ENCODE measurements around the gene GLRX. TPM values are rescaled to one million over a fixed set of nuclear protein-coding genes. Genes with fewer than 3 reads are reported as not detected.
"Not testable (repeated sequence)": the region's sequence is repeated elsewhere in the genome, so short reads cannot be mapped to it uniquely, and the experiment has no call there.

The GLRX gene
- total RNA-seq, 1 experiment from 2014 or later: 41.6 TPM

- no peak for DNase-seq
- Histone ChIP-seq H3K36me3 (replicated peaks; ENCODE audit: control insufficient read depth, insufficient read depth, low read length) (no peaks in the 10 kb centered on the region), H3K27me3 (ENCODE audit: control insufficient read depth, insufficient read depth, low read length) (no peaks in the 10 kb centered on the region), H3K4me3 (ENCODE audit: insufficient read depth, low read depth, low read length) (no peak overlapping the region)
Observed at GRCh38 chr5:95824747-95825146, 2.2 kb upstream of the GLRX start.

DNA sequence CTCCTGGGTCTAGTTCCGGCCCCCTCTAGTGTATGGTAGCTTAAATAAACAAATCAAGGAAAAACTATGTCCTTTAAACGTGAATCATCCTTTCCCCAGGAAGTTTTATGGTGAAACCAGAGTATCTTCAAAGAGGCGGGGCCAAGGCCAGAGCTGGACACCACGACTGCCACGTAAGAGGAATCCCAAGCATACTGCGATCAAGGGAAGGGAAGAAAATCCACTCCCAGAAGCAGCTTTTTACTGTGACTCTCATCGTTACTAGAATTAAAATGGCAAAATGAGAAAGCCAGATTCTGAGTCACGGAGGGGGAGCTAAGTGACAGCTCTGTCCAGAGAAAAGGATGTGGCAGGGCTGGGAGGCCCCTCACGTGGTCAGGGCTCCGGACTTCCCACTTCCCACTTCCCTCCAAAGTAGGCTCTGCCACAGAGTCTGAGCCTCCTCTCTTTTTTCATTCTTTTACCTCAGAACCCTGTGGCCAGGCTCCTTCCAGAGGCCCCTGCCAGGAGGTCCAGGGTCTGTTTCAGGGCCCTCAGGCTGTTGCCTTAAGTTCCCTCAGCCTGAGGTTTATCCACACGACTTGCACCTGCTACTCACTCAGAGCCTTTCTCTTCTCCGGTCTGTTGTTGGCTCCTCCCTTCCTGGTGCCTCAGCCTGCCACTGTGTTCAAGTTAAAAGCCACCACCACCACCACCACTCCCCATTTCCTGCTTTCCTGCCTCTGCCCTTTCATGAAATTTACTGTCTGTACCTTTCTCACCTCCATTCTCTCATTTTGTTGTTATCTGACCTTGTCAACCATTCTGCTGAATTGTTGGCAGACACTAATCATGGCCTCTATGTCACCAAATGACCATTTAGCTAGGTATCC, 1.4 kb upstream of the GLRX start:
- peak; percentile 33 for DNase-seq
- H3K36me3 ChIP-seq (replicated peaks; ENCODE audit: control insufficient read depth, insufficient read depth, low read length): no peaks in the 10 kb centered on the region
- no peak overlapping the region for H3K4me3 ChIP-seq (ENCODE audit: insufficient read depth, low read depth, low read length)
- H3K27me3 ChIP-seq (ENCODE audit: control insufficient read depth, insufficient read depth, low read length): no peaks in the 10 kb centered on the region

DNA sequence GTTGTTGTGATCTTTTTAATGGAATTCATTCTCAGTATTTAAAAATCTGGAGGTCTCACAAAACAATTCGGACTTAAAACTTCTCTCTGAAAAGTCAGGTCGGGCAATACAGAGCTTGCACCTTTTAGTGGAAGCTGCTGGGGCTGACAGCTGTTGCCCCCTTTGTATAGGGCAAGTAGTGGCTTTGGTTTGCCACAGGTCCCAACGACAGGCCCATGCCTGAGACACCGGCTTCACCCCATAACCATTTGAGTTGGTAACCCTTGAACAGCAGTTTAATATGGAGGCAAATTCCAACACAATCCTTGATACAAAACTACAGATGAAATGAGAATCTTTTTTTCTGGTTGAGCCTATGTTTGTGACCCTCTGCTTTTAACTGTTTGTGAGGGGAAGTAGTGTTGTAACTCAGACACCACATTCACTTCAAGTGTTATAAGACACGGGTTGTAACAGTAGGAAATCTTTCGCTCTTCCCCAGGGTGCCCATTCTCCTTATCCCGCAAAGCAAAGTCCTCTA, 752 bp upstream of the GLRX start:
- Histone ChIP-seq H3K36me3 (replicated peaks; ENCODE audit: control insufficient read depth, insufficient read depth, low read length) (no peaks in the 10 kb centered on the region), H3K4me3 (ENCODE audit: insufficient read depth, low read depth, low read length) (no peak overlapping the region), H3K27me3 (ENCODE audit: control insufficient read depth, insufficient read depth, low read length) (no peaks in the 10 kb centered on the region)
- DNase-seq: peak; percentile 32

DNA sequence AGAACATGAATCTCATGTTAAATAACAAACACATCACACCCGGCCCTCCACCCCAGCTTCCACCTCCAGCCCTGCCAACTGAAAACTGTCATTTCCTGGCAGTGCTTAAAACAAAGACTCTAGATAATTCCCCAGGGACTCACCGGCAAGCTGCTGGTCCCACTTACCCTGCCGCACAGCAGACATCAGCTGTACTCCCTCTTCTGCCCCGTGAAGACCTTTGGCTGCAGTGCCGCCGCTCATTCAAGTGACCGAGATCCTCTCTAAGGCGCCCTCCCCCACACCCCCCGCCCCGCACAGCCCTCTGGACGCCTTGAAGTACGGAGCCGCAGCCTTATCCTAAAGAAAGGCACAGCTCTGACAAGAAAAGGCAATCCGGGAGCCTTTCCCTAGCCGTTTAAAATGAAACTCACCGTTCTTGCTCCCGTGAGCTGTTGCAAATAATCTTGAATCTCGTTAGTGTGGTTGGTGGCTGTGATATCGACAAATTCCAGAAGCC, 434 bp downstream of the GLRX start:
- peak; percentile 62 for DNase-seq
- H3K36me3 ChIP-seq (replicated peaks; ENCODE audit: control insufficient read depth, insufficient read depth, low read length): no peaks in the 10 kb centered on the region
- no peaks in the 10 kb centered on the region for H3K27me3 ChIP-seq (ENCODE audit: control insufficient read depth, insufficient read depth, low read length)
- peak overlapping the region; percentile 65 for H3K4me3 ChIP-seq (ENCODE audit: insufficient read depth, low read depth, low read length)

- H3K36me3 ChIP-seq (replicated peaks; ENCODE audit: control insufficient read depth, insufficient read depth, low read length): no peaks in the 10 kb centered on the region
- no peak for DNase-seq
- H3K27me3 ChIP-seq (ENCODE audit: control insufficient read depth, insufficient read depth, low read length): no peaks in the 10 kb centered on the region
- peak overlapping the region; percentile 65 for H3K4me3 ChIP-seq (ENCODE audit: insufficient read depth, low read depth, low read length)
Observed at GRCh38 chr5:95821110-95822021, 1.2 kb downstream of the GLRX start.

DNA sequence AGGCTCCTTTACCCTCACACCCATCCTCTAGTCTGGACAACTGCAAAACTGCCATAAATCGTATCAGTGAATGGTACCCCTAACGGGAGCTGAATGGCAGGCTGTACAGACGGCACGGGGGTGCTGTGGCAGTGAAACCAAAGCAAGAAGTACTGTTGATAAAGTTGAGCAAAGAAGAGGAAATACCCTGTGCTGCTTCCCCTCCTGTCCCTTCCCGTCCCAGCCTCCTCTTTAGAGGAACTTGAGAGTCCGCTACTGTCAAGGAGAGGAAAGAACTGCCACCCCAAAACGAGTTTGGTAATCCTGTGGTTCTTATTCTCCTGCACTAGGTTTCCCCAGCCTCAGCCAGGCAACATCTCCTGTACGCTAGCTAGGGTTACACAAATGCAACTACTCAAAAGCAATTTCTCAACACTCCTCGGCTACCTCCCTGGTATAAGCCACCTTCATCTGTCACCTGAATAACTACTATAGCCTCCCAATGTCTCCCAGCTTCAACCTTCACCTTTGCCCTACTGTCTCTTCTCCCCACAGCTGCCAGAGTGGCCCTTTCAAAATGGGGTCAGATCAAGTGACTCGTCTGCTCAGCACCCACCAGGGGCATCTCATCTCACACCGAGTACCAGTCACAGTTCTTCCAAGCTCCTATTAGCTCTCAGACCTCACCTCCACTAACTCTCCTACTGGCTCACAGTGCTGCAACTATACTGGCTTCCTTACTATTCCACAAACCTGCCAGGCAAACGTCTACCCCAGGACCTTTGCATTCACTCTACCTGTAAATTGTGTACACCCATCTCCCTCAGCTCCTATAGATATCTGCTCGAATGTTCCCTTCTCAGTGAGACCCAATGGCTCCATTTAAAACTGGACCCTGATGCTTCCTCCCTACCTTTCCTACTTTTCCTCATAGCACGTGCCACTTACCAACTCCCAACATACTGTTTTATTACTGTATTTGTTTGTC, 4.1 kb downstream of the GLRX start:
- Histone ChIP-seq H3K4me3 (ENCODE audit: insufficient read depth, low read depth, low read length) (no peak overlapping the region), H3K36me3 (replicated peaks; ENCODE audit: control insufficient read depth, insufficient read depth, low read length) (no peaks in the 10 kb centered on the region), H3K27me3 (ENCODE audit: control insufficient read depth, insufficient read depth, low read length) (no peaks in the 10 kb centered on the region)
- no peak for DNase-seq

- DNase-seq: no peak
Observed at GRCh38 chr5:95817430-95817829, 5.1 kb downstream of the GLRX start.

DNA sequence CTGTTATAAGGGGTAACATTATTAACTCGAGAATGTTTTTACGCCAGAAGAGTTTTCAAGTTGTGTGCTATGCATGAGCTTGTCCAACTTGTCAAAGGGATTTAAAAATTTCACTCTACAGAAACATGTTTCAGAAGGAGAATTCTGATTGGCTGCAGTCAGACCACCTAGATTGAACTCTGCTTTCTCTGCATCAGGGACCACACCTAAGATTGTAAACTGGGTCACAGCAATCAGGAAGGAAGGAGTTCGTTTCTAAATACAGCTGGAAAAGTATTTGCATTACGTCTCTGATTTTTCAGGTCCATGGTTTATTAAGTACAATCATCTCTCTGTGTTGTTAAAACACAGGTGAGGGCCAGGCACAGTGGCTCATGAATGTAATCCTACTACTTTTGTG, 5.8 kb downstream of the GLRX start:
- no peak overlapping the region for H3K4me3 ChIP-seq (ENCODE audit: insufficient read depth, low read depth, low read length)
- no peak for DNase-seq

More at GRCh38 chr5:95817430-95817829, 5.1 kb downstream of the GLRX start:
- Histone ChIP-seq H3K4me3 (ENCODE audit: insufficient read depth, low read depth, low read length) (no peak overlapping the region), H3K36me3 (replicated peaks; ENCODE audit: control insufficient read depth, insufficient read depth, low read length) (no peaks in the 10 kb centered on the region), H3K27me3 (ENCODE audit: control insufficient read depth, insufficient read depth, low read length) (no peaks in the 10 kb centered on the region)

DNA sequence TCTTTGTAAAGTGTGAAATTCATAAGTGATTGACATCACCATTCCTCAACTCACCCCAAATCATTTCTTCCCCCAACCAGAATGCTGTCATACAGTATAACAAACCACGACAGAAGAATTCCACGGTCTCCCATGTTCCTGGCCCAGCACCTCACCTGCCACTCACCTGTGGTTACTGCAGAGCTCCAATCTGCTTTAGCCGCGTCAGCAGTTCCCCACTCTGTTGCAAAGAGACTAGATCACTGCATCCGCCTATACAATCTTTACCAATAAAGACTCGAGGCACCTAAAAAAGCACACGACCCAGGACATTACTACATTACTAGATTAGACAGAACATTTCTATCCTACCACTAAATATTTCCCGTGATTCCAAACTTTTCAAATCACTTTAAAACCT, 6.2 kb downstream of the GLRX start:
- no peak for DNase-seq
- Histone ChIP-seq H3K4me3 (ENCODE audit: insufficient read depth, low read depth, low read length) (no peak overlapping the region), H3K36me3 (replicated peaks; ENCODE audit: control insufficient read depth, insufficient read depth, low read length) (no peaks in the 10 kb centered on the region), H3K27me3 (ENCODE audit: control insufficient read depth, insufficient read depth, low read length) (no peaks in the 10 kb centered on the region)

More for the DNA sequence above, 5.8 kb downstream of the GLRX start:
- no peaks in the 10 kb centered on the region for H3K27me3 ChIP-seq (ENCODE audit: control insufficient read depth, insufficient read depth, low read length)
- no peaks in the 10 kb centered on the region for H3K36me3 ChIP-seq (replicated peaks; ENCODE audit: control insufficient read depth, insufficient read depth, low read length)

- Histone ChIP-seq H3K4me3 (ENCODE audit: insufficient read depth, low read depth, low read length) (no peak overlapping the region), H3K36me3 (replicated peaks; ENCODE audit: control insufficient read depth, insufficient read depth, low read length) (no peaks in the 10 kb centered on the region), H3K27me3 (ENCODE audit: control insufficient read depth, insufficient read depth, low read length) (no peaks in the 10 kb centered on the region)
- no peak for DNase-seq
Observed at GRCh38 chr5:95815155-95815729, 7.3 kb downstream of the GLRX start.

DNA sequence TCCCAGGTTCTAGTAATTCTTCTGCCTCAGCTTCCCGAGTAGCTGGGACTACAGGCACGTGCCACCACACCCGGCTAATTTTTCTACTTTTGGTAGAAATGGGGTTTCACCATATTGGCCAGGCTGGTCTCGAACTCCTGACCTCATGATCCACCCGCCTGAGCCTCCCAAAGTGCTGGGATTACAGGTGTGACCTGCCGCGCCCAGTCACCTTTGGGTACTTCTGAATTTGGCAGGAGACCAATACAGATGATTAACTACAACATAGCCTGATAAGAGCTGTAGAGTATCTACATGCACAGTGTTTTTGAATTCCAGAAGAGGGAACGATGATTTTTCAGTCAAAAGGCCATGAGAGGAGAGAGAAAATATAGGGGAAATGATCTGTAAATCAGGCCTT, 9.5 kb downstream of the GLRX start:
- H3K4me3 ChIP-seq (ENCODE audit: insufficient read depth, low read depth, low read length); H3K27me3 ChIP-seq (ENCODE audit: control insufficient read depth, insufficient read depth, low read length); DNase-seq; H3K36me3 ChIP-seq (replicated peaks; ENCODE audit: control insufficient read depth, insufficient read depth, low read length): not testable (repeated sequence)

GRCh38 chr5:95812074-95812471, 10.5 kb downstream of the GLRX start:
- no peaks in the 10 kb centered on the region for H3K27me3 ChIP-seq (ENCODE audit: control insufficient read depth, insufficient read depth, low read length)
- no peak overlapping the region for H3K4me3 ChIP-seq (ENCODE audit: insufficient read depth, low read depth, low read length)
- DNase-seq: no peak
- no peaks in the 10 kb centered on the region for H3K36me3 ChIP-seq (replicated peaks; ENCODE audit: control insufficient read depth, insufficient read depth, low read length)

DNA sequence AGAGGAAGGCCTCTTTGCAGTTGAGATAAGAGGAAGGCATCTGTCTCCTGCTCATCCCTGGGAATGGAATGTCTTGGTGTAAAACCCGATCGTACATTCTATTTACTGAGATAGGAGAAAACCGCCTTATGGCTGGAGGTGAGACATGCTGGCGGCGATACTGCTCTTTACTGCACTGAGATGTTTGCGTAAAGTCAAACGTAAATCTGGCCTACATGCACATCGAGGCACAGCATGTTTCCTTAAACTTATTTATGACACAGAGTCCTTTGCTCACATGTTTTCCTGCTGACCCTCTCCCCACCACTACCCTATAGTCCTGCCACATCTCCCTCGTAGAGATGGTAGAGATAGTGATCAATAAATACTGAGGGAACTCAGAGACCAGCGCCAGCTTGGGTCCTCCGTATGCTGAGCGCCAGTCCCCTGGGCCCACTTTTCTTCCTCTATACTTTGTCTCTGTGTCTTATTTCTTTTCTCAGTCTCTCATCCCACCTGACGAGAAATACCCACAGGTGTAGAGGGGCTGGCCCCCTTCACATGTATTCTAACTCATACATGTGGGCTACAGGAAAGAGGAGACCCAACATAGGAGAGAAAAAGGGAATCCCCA, 11.0 kb downstream of the GLRX start:
- DNase-seq; H3K27me3 ChIP-seq (ENCODE audit: control insufficient read depth, insufficient read depth, low read length); H3K36me3 ChIP-seq (replicated peaks; ENCODE audit: control insufficient read depth, insufficient read depth, low read length); H3K4me3 ChIP-seq (ENCODE audit: insufficient read depth, low read depth, low read length): not testable (repeated sequence)

Data from H7 (cell line).